ENCODE measurements around the gene ENTPD1.

DNA sequence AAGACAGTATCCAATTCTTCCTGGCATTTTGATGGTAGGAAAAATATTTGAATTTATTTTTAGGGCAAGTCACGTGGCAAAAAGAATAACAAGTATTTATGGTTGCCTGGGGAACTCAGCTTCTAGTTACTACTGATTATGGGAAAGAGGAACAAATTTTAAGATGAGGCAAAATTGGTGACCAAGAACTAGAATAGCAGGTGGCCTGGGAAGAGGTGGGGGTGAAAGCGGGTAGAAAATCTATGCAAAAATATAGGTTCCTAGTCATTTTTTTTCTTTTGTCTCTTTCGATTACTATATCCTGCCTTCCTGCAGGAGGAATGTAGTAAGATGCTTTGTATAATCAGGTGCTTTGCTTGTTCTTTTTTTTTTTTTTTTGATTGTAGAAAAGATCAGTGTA is 27.8 kb downstream of the ENTPD1 start:
- TF ChIP-seq, protein P1, sequence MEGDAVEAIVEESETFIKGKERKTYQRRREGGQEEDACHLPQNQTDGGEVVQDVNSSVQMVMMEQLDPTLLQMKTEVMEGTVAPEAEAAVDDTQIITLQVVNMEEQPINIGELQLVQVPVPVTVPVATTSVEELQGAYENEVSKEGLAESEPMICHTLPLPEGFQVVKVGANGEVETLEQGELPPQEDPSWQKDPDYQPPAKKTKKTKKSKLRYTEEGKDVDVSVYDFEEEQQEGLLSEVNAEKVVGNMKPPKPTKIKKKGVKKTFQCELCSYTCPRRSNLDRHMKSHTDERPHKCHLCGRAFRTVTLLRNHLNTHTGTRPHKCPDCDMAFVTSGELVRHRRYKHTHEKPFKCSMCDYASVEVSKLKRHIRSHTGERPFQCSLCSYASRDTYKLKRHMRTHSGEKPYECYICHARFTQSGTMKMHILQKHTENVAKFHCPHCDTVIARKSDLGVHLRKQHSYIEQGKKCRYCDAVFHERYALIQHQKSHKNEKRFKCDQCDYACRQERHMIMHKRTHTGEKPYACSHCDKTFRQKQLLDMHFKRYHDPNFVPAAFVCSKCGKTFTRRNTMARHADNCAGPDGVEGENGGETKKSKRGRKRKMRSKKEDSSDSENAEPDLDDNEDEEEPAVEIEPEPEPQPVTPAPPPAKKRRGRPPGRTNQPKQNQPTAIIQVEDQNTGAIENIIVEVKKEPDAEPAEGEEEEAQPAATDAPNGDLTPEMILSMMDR (IDR thresholded peaks at IDR 0.05) = no peak
- no peak for TF ChIP-seq POLR2A (IDR thresholded peaks at IDR 0.05; ENCODE audit: low read depth)
- no peak for TF ChIP-seq EP300 (IDR thresholded peaks at IDR 0.05)
- TF ChIP-seq POLR2AphosphoS5 (IDR thresholded peaks at IDR 0.05) = no peak

Measured in esophagus muscularis mucosa (tissue), 4 donors.